ENCODE results near the gene IARS1. TPM values are rescaled to one million over a fixed set of nuclear protein-coding genes. Genes with fewer than 3 reads are reported as not detected.

IARS1 gene
- total and polyA plus RNA-seq, 2 of the 13 experiments (the other 11 are each of a cell fraction or from before 2014, with no cell fraction given): 55.9 to 185 TPM

DNA sequence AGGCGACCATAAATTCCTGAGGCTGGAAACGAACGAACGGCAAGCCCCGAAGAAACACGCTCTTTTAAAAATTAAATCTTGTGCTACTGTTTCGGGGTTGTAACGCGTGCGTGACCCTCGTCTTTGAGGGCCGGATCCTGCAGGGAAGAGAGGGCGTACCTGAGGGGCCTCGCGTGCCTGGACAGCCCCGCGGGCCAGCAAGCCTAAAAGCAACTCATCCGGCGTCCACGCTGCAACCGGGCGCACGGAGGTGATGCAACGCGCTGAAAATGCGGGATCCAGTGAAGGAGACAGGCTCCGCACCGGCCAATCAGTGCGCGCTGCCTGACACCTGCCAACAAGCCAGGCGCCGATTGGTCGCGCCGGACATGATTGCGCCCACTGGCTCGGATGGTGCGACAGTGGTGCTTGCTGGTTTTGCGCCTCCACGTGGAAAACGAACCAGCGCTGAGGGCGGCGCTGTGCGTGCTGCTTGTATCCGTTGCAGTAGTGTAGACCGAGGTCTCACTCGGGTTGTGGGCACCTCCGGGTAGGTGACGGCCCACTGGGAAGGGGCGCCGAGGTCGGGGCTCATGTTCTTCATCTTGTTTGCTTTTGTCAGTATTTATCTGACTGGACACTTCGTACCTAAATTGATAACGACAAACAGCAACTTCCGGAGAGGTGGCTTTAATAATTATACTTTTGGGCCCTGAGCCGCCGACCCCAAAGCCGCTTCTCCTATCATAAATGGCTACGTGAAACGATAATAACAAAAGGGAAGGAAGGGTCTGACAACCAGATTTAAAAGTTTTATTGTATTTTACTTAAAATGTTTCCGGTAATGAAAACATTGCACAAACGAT, at the start of gene IARS1 (continued):
- TF ChIP-seq MBNL3 (CRISPR knock-in tag; conservative IDR thresholded peaks at IDR 0.05) (no peak), NR2F1 (CRISPR knock-in tag; IDR thresholded peaks at IDR 0.05) (no peak), SIN3B (IDR thresholded peaks at IDR 0.05; ENCODE audit: low read length) (peak; percentile 77; the same call in 1 of the 2 replicates), ZNF547 (CRISPR knock-in tag; IDR thresholded peaks at IDR 0.05) (peak; percentile 88), ZNF292 (CRISPR knock-in tag; IDR thresholded peaks at IDR 0.05; ENCODE audit: borderline replicate concordance, low read depth) (peak; percentile 93), NFKB2 (CRISPR knock-in tag; IDR thresholded peaks at IDR 0.05; ENCODE audit: borderline replicate concordance) (peak; percentile 89), ZNF20 (CRISPR knock-in tag; IDR thresholded peaks at IDR 0.05) (no peak), ZFP37 (CRISPR knock-in tag; IDR thresholded peaks at IDR 0.05; ENCODE audit: borderline replicate concordance) (peak; percentile 84), ZNF790 (CRISPR knock-in tag; IDR thresholded peaks at IDR 0.05; ENCODE audit: borderline replicate concordance) (peak; percentile 84; the same call in 1 of the 2 replicates), KAT7 (CRISPR knock-in tag; IDR thresholded peaks at IDR 0.05; ENCODE audit: borderline replicate concordance) (peak; percentile 90; the same call in 1 of the 2 replicates), MEIS2 (CRISPR knock-in tag; IDR thresholded peaks at IDR 0.05) (peak; percentile 69), NFYC (CRISPR knock-in tag; IDR thresholded peaks at IDR 0.05) (peak; percentile 100), ZSCAN30 (CRISPR knock-in tag; IDR thresholded peaks at IDR 0.05) (no peak), ZNF761 (CRISPR knock-in tag; conservative IDR thresholded peaks at IDR 0.05) (no peak; the same call in 1 of the 2 replicates), ELF1 (CRISPR knock-in tag; IDR thresholded peaks at IDR 0.05) (peak; percentile 71; the same call in 1 of the 2 replicates), PHF20 (CRISPR knock-in tag; IDR thresholded peaks at IDR 0.05) (peak; percentile 92), ZNF432 (CRISPR knock-in tag; IDR thresholded peaks at IDR 0.05; ENCODE audit: borderline replicate concordance) (no peak), ZNF781 (CRISPR knock-in tag; IDR thresholded peaks at IDR 0.05; ENCODE audit: borderline replicate concordance, not compliant biosample characterization) (peak; percentile 97), ZNF766 (CRISPR knock-in tag; IDR thresholded peaks at IDR 0.05; ENCODE audit: borderline replicate concordance) (peak; percentile 87)
- TF ChIP-seq, protein P1, sequence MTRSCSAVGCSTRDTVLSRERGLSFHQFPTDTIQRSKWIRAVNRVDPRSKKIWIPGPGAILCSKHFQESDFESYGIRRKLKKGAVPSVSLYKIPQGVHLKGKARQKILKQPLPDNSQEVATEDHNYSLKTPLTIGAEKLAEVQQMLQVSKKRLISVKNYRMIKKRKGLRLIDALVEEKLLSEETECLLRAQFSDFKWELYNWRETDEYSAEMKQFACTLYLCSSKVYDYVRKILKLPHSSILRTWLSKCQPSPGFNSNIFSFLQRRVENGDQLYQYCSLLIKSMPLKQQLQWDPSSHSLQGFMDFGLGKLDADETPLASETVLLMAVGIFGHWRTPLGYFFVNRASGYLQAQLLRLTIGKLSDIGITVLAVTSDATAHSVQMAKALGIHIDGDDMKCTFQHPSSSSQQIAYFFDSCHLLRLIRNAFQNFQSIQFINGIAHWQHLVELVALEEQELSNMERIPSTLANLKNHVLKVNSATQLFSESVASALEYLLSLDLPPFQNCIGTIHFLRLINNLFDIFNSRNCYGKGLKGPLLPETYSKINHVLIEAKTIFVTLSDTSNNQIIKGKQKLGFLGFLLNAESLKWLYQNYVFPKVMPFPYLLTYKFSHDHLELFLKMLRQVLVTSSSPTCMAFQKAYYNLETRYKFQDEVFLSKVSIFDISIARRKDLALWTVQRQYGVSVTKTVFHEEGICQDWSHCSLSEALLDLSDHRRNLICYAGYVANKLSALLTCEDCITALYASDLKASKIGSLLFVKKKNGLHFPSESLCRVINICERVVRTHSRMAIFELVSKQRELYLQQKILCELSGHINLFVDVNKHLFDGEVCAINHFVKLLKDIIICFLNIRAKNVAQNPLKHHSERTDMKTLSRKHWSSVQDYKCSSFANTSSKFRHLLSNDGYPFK (CRISPR knock-in tag; IDR thresholded peaks at IDR 0.05; ENCODE audit: borderline replicate concordance): peak; percentile 87; the same call in 1 of the 2 replicates
- TF ChIP-seq, protein P2, sequence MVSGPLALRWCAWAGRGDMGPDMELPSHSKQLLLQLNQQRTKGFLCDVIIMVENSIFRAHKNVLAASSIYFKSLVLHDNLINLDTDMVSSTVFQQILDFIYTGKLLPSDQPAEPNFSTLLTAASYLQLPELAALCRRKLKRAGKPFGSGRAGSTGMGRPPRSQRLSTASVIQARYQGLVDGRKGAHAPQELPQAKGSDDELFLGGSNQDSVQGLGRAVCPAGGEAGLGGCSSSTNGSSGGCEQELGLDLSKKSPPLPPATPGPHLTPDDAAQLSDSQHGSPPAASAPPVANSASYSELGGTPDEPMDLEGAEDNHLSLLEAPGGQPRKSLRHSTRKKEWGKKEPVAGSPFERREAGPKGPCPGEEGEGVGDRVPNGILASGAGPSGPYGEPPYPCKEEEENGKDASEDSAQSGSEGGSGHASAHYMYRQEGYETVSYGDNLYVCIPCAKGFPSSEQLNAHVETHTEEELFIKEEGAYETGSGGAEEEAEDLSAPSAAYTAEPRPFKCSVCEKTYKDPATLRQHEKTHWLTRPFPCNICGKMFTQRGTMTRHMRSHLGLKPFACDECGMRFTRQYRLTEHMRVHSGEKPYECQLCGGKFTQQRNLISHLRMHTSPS (CRISPR knock-in tag; IDR thresholded peaks at IDR 0.05; ENCODE audit: low read depth): 0 out of 2 replicates have a peak, but pooled peaks have one; percentile 35
- TF ChIP-seq, protein P3, sequence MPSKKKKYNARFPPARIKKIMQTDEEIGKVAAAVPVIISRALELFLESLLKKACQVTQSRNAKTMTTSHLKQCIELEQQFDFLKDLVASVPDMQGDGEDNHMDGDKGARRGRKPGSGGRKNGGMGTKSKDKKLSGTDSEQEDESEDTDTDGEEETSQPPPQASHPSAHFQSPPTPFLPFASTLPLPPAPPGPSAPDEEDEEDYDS (CRISPR knock-in tag; IDR thresholded peaks at IDR 0.05): peak; percentile 93
- TF ChIP-seq, protein P4, sequence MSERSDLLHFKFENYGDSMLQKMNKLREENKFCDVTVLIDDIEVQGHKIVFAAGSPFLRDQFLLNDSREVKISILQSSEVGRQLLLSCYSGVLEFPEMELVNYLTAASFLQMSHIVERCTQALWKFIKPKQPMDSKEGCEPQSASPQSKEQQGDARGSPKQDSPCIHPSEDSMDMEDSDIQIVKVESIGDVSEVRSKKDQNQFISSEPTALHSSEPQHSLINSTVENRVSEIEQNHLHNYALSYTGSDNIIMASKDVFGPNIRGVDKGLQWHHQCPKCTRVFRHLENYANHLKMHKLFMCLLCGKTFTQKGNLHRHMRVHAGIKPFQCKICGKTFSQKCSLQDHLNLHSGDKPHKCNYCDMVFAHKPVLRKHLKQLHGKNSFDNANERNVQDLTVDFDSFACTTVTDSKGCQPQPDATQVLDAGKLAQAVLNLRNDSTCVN (CRISPR knock-in tag; IDR thresholded peaks at IDR 0.05; ENCODE audit: borderline replicate concordance): peak; percentile 91
